Psoas muscle (tissue), 8 donors: ENCODE data around the gene ANKRD55. TPM values are rescaled to one million over a fixed set of nuclear protein-coding genes. Genes with fewer than 3 reads are reported as not detected.

Experiments
- ATAC-seq, 4 donors: fragments of 200-7000 bp; cut with Tn5 transposase; one replicate each; pipeline ENCODE4 v1.9.1; 2020; ENCODE audit warnings: moderate library complexity in 3 of 4, mild to moderate bottlenecking in 2 of 4
- DNase-seq, 2 donors: peaks; one replicate each; pipeline ENCODE4 v3.0.0-alpha.2; 2020
- H3K27ac ChIP-seq: fragments of 200-600 bp; one replicate; pipeline ENCODE4 v1.8.0; 2022
- H3K27me3 ChIP-seq, 3 donors: fragments of 200-600 bp in 1 of 3; one replicate each; pipeline versions ENCODE4 v1.6.1 to v1.8.0; 2013 to 2022; ENCODE audit warnings: low read length in 2 of 3, mild to moderate bottlenecking in 2 of 3, moderate library complexity in 1 of 3; ENCODE audit not compliant: insufficient read depth in 3 of 3
- H3K36me3 ChIP-seq, 2 donors: fragments of 200-600 bp in 1 of 2; one replicate each; pipeline versions ENCODE4 v1.6.1 to v1.8.0; 2013 to 2022; ENCODE audit warnings: low read depth in 1 of 2, mild to moderate bottlenecking in 1 of 2, moderate library complexity in 1 of 2; ENCODE audit not compliant: insufficient read depth in 1 of 2
- H3K4me1 ChIP-seq: fragments of 200-600 bp; one replicate; pipeline ENCODE4 v1.8.0; 2022
- H3K4me3 ChIP-seq: fragments of 200-600 bp; one replicate; pipeline ENCODE4 v1.8.0; 2022; ENCODE audit warnings: mild to moderate bottlenecking
- H3K9me3 ChIP-seq: fragments of 200-600 bp; one replicate; pipeline ENCODE4 v1.8.0; 2022
- CTCF ChIP-seq: fragments of 200-600 bp; IDR thresholded peaks from one replicate; pipeline ENCODE4 v1.8.0; 2022; ENCODE audit warnings: antibody characterized with exemption
- WGBS, 3 donors: extraction: QIAGEN DNeasy Blood & Tissue Kit; methylation state at CpG; one replicate each; pipeline versions ENCODE4 v1.1.6 to v1.1.7; 2013; 5-methylcytosine and 5-hydroxymethylcytosine counted together
- intact Hi-C, 2 donors: fragments of 100-400 bp; cut with DNase I; formaldehyde crosslinking; loops; one replicate each; pipeline versions ENCODE4 v1.11.0 to v1.14.2; 2022
- polyA plus RNA-seq, 3 donors: library from polyadenylated mRNA; stranded (reverse); fragments of 200-250 nt; gene quantifications; one replicate each; pipeline ENCODE4 v1.2.3, GENCODE V29; 2013
- total RNA-seq, 4 donors: library from RNA; stranded (reverse); fragmentation: NEBNext Ultra II Directional in 2 of 4; extraction: Animal tissue kit (Norgen Biotek cat#: 25700) in 2 of 4; gene quantifications; one replicate each; pipeline versions ENCODE4 v1.2.1 to v1.2.4, GENCODE V29; 2021 to 2023
- donor health status: healthy with polysubstance abuse.
- donor health status: DM: no; HTN: no; CAD: no; lungs with moderate emphysema.
- donor health status: Bipolar disorder and iron deficiency.
- donor health status: healthy.
- donor health status: DM: yes; HTN: yes; CAD: no.
- donor health status: DM: no; HTN: no; CAD: no.
- donor health status: DM: no; HTN: no; CAD: no.
- donor health status: DM: yes; HTN: yes; CAD: no.

Gene ANKRD55
- total and polyA plus RNA-seq, 7 donors: 0.01 to 0.04 TPM; not detected in 5

GRCh38 chr5:56172241-56172640, 60.9 kb downstream of the ANKRD55 start:
- Histone ChIP-seq H3K9me3 (no peaks in the 10 kb centered on the region), H3K4me1 (no peaks in the 10 kb centered on the region), H3K27me3 (no peaks in the 10 kb centered on the region), H3K36me3 (no peaks in the 10 kb centered on the region), H3K4me3 (no peak overlapping the region), H3K27ac (no peak overlapping the region)
- no peak for TF ChIP-seq CTCF
- DNase-seq (no peak), ATAC-seq (no peak)
- WGBS, 3 donors: 28 to 52% (median 32%) methylated on average over 1 of the region's 1 CpG
- intact Hi-C loops: loop anchor here in 1 of 2 donors (10.0 kb wide), 1 partner anchor 187 kb away; no protein-coding TSS in a partner anchor

- H3K36me3 ChIP-seq: no peaks in the 10 kb centered on the region
- intact Hi-C loops: loop anchor here in 1 of 2 donors (10.0 kb wide), 1 partner anchor 186 kb away; no protein-coding TSS in a partner anchor
- no peak for ATAC-seq
- no peaks in the 10 kb centered on the region for H3K4me1 ChIP-seq
- H3K27ac ChIP-seq: no peak overlapping the region
- WGBS, 3 donors: 45 to 60% (median 57%) methylated on average over 4 of the region's 4 CpGs
- TF ChIP-seq CTCF: no peak
- no peak for DNase-seq
- H3K9me3 ChIP-seq: no peaks in the 10 kb centered on the region
- no peak overlapping the region for H3K4me3 ChIP-seq
- no peaks in the 10 kb centered on the region for H3K27me3 ChIP-seq
Measured at GRCh38 chr5:56170557-56170956, 62.6 kb downstream of the ANKRD55 start.

GRCh38 chr5:56169949-56170348, 63.2 kb downstream of the ANKRD55 start:
- DNase-seq: no peak
- Histone ChIP-seq H3K27ac (no peak overlapping the region), H3K4me3 (no peak overlapping the region), H3K4me1 (no peaks in the 10 kb centered on the region), H3K9me3 (no peaks in the 10 kb centered on the region), H3K27me3 (no peaks in the 10 kb centered on the region), H3K36me3 (no peaks in the 10 kb centered on the region)
- intact Hi-C loops: loop anchor here in 1 of 2 donors (10.0 kb wide), 1 partner anchor 185 kb away; no protein-coding TSS in a partner anchor
- TF ChIP-seq CTCF: no peak
- ATAC-seq: no peak

GRCh38 chr5:56169281-56169680, 63.8 kb downstream of the ANKRD55 start:
- Histone ChIP-seq H3K27ac (no peak overlapping the region), H3K4me3 (no peak overlapping the region), H3K27me3 (no peaks in the 10 kb centered on the region), H3K36me3 (no peaks in the 10 kb centered on the region), H3K9me3 (no peaks in the 10 kb centered on the region), H3K4me1 (no peaks in the 10 kb centered on the region)
- intact Hi-C loops: no loop called here
- DNase-seq (no peak), ATAC-seq (no peak)
- no peak for TF ChIP-seq CTCF
- 64 to 77% (median 74%) methylated on average over 2 of the region's 2 CpGs for WGBS, 3 donors

- Histone ChIP-seq H3K36me3 (no peaks in the 10 kb centered on the region), H3K27ac (no peak overlapping the region), H3K4me3 (no peak overlapping the region), H3K4me1 (no peaks in the 10 kb centered on the region), H3K9me3 (no peaks in the 10 kb centered on the region), H3K27me3 (no peaks in the 10 kb centered on the region)
- no peak for ATAC-seq
- no peak for TF ChIP-seq CTCF
- WGBS, 3 donors: 91 to 93% (median 92%) methylated on average over 8 of the region's 8 CpGs
- no peak for DNase-seq
- intact Hi-C loops: no loop called here
Measured at GRCh38 chr5:56168066-56168478, 65.1 kb downstream of the ANKRD55 start.
